ENCODE results near the gene TNS2. TPM values are rescaled to one million over a fixed set of nuclear protein-coding genes. Genes with fewer than 3 reads are reported as not detected.

The TNS2 gene
- total and polyA plus RNA-seq, 9 of the 15 experiments (the other 6 are each of a cell fraction or from before 2014, with no cell fraction given): 0.28 to 3.1 (median 1.2) TPM; not detected in 1

DNA sequence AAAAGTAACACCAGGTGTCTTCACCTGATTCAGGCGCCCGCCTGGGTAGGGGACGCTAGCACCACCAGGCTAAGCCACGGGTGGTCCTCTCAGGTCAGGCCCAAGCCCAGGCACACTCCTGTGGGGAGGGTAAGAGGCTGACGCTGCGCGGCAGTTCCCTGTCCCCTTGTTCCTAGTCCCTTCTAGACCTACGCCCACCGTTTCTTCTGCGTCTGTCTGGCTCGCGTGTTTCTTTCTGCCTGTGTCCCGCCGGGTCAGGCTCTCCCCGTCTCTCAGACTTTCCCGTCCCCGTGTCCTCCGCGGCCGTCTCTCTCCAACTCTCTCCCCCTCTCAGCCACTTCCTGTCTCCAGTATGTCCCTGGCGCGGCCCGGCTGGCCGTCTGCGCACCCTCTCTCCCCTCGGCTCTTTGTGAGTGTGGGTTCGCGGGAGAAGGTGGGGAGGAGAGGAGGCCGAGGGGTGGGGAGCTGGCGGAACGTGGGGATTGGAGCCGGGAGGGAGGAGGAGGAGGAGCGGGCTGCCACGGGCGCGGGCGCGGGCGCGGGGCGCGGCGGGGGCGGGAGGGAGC is 3.1 kb upstream of the TNS2 start (continued):
- TF ChIP-seq ZC3H8 (IDR thresholded peaks at IDR 0.05) (no peak), HLTF (IDR thresholded peaks at IDR 0.05) (peak; percentile 56; the same call in 1 of the 2 replicates), SUPT5H (IDR thresholded peaks at IDR 0.05) (peak; percentile 88), SMARCE1 (IDR thresholded peaks at IDR 0.05) (peak; percentile 45; the same call in 1 of the 2 replicates), GABPA (tag; conservative IDR thresholded peaks at IDR 0.05; ENCODE audit: low read depth) (peak; percentile 78), YY1 (IDR thresholded peaks at IDR 0.05; ENCODE audit: borderline replicate concordance in 1 of 3, control insufficient read depth in 1 of 3, extremely low read depth in 1 of 3, insufficient read depth in 3 of 3, insufficient read length in 1 of 3, insufficient replicate concordance in 2 of 3, low read depth in 1 of 3, low read length in 2 of 3) (peak in 1 of 3 experiments; percentile 5), RBM17 (IDR thresholded peaks at IDR 0.05; ENCODE audit: borderline replicate concordance, low read depth, low read length) (no peak), SAFB (IDR thresholded peaks at IDR 0.05; ENCODE audit: borderline replicate concordance, low read depth, low read length) (peak; percentile 35; the same call in 1 of the 2 replicates), ZNF282 (CRISPR knock-in tag; IDR thresholded peaks at IDR 0.05) (no peak), PML (IDR thresholded peaks at IDR 0.05; ENCODE audit: low read length) (peak; percentile 64; the same call in 1 of the 2 replicates), GTF2E2 (tag; IDR thresholded peaks at IDR 0.05) (no peak), NR1H2 (CRISPR knock-in tag; IDR thresholded peaks at IDR 0.05) (no peak), ZNF124 (CRISPR knock-in tag; IDR thresholded peaks at IDR 0.05) (no peak), ARID1B (IDR thresholded peaks at IDR 0.05) (peak; percentile 35; the same call in 1 of the 2 replicates), ZFP1 (CRISPR knock-in tag; IDR thresholded peaks at IDR 0.05) (peak; percentile 22; the same call in 1 of the 2 replicates), PHF8 (IDR thresholded peaks at IDR 0.05; ENCODE audit: borderline replicate concordance, low read length) (peak; percentile 56; the same call in 1 of the 2 replicates), HDAC8 (tag; IDR thresholded peaks at IDR 0.05) (no peak), ZSCAN29 (IDR thresholded peaks at IDR 0.05) (no peak)
- TF ChIP-seq, protein P1, sequence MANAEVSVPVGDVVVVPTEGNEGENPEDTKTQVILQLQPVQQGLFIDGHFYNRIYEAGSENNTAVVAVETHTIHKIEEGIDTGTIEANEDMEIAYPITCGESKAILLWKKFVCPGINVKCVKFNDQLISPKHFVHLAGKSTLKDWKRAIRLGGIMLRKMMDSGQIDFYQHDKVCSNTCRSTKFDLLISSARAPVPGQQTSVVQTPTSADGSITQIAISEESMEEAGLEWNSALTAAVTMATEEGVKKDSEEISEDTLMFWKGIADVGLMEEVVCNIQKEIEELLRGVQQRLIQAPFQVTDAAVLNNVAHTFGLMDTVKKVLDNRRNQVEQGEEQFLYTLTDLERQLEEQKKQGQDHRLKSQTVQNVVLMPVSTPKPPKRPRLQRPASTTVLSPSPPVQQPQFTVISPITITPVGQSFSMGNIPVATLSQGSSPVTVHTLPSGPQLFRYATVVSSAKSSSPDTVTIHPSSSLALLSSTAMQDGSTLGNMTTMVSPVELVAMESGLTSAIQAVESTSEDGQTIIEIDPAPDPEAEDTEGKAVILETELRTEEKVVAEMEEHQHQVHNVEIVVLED (CRISPR knock-in tag; IDR thresholded peaks at IDR 0.05): peak; percentile 26; the same call in 1 of the 2 replicates
- TF ChIP-seq, protein P2, sequence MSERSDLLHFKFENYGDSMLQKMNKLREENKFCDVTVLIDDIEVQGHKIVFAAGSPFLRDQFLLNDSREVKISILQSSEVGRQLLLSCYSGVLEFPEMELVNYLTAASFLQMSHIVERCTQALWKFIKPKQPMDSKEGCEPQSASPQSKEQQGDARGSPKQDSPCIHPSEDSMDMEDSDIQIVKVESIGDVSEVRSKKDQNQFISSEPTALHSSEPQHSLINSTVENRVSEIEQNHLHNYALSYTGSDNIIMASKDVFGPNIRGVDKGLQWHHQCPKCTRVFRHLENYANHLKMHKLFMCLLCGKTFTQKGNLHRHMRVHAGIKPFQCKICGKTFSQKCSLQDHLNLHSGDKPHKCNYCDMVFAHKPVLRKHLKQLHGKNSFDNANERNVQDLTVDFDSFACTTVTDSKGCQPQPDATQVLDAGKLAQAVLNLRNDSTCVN (CRISPR knock-in tag; IDR thresholded peaks at IDR 0.05): peak; percentile 85
- TF ChIP-seq, protein P3, sequence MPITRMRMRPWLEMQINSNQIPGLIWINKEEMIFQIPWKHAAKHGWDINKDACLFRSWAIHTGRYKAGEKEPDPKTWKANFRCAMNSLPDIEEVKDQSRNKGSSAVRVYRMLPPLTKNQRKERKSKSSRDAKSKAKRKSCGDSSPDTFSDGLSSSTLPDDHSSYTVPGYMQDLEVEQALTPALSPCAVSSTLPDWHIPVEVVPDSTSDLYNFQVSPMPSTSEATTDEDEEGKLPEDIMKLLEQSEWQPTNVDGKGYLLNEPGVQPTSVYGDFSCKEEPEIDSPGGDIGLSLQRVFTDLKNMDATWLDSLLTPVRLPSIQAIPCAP (CRISPR knock-in tag; IDR thresholded peaks at IDR 0.05; ENCODE audit: borderline replicate concordance): no peak
- TF ChIP-seq, protein P4, sequence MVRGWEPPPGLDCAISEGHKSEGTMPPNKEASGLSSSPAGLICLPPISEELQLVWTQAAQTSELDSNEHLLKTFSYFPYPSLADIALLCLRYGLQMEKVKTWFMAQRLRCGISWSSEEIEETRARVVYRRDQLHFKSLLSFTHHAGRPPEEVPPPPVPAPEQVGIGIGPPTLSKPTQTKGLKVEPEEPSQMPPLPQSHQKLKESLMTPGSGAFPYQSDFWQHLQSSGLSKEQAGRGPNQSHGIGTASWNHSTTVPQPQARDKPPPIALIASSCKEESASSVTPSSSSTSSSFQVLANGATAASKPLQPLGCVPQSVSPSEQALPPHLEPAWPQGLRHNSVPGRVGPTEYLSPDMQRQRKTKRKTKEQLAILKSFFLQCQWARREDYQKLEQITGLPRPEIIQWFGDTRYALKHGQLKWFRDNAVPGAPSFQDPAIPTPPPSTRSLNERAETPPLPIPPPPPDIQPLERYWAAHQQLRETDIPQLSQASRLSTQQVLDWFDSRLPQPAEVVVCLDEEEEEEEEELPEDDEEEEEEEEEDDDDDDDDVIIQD (CRISPR knock-in tag; IDR thresholded peaks at IDR 0.05): no peak
- TF ChIP-seq, protein P5, sequence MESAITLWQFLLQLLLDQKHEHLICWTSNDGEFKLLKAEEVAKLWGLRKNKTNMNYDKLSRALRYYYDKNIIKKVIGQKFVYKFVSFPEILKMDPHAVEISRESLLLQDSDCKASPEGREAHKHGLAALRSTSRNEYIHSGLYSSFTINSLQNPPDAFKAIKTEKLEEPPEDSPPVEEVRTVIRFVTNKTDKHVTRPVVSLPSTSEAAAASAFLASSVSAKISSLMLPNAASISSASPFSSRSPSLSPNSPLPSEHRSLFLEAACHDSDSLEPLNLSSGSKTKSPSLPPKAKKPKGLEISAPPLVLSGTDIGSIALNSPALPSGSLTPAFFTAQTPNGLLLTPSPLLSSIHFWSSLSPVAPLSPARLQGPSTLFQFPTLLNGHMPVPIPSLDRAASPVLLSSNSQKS (CRISPR knock-in tag; IDR thresholded peaks at IDR 0.05): no peak
